ENCODE data around the gene SQSTM1.

The SQSTM1 gene

DNA sequence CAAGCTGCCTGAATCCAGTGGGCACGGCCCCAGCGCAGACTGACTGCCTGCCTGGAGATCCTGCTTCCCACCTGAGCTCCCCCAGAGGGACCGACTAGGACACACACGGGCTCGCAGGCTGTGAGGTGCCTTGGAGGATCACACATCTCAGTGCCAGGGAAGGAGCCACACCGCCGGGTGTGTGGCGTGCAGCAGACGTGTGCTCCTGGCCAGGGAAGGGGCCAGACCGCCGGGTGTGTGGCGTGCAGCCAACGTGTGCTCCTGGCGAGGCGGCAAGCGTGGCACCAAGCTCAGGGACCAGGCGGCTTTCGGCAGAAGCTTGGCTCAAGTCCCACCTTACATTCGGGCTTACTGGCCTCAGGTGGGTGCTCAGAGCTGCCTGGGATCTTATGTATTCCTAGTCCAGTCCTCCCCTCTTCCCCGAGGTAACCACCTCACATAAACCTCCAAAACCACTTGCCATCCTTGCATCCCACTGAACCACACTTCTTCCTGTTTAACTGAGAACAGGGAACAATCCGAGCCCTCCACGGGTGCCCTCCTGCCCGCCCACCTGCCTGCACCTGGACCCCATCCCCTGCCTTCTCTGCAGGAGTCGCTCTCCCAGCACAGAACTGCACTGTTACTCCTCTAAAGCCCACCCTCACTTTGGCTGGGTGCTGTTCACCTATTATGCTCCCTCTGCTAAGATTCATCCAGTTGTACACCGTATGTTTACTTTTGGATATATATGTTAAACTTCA lies 60.3 kb downstream of the SQSTM1 start:
- no peaks in the 10 kb centered on the region for H3K27me3 ChIP-seq (replicated peaks; ENCODE audit: control insufficient read depth, insufficient read depth, low read length)
- peaks cover 75% of the 10 kb centered on the region for H3K36me3 ChIP-seq (ENCODE audit: control insufficient read depth, insufficient read depth, low read length, severe bottlenecking)
- H3K4me1 ChIP-seq (ENCODE audit: control insufficient read depth, insufficient read depth, low read length): peaks cover 5% of the 10 kb centered on the region
- H3K9me3 ChIP-seq (ENCODE audit: control insufficient read depth, low read length): peaks cover 16% of the 10 kb centered on the region
- H3K9ac ChIP-seq (ENCODE audit: low read length): no peak overlapping the region
- no peak for DNase-seq (ENCODE audit: low read depth)
- H3K4me3 ChIP-seq (ENCODE audit: low read length): no peak overlapping the region

DNA sequence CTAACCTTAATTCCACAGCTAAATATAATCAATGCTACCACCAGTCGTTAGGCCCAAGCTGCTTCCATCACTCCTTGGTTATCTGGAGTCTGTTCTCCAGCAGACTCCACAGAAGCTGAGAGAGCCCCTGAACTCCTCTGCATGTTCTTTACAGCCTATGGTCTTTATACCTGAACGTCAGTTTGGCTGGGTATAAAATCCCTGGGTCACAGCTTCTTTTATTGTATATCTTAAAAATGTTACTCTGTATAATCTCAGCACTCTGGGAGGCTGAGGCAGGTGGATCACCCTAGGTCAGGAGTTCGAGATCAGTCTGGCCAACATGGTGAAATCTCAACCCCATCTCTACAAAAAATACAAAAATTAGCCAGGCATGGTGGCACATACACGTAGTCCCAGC lies 61.6 kb downstream of the SQSTM1 start:
- Histone ChIP-seq H3K36me3 (ENCODE audit: control insufficient read depth, insufficient read depth, low read length, severe bottlenecking) (peaks cover 70% of the 10 kb centered on the region), H3K4me1 (ENCODE audit: control insufficient read depth, insufficient read depth, low read length) (peaks cover 5% of the 10 kb centered on the region), H3K9ac (ENCODE audit: low read length) (no peak overlapping the region)

DNA sequence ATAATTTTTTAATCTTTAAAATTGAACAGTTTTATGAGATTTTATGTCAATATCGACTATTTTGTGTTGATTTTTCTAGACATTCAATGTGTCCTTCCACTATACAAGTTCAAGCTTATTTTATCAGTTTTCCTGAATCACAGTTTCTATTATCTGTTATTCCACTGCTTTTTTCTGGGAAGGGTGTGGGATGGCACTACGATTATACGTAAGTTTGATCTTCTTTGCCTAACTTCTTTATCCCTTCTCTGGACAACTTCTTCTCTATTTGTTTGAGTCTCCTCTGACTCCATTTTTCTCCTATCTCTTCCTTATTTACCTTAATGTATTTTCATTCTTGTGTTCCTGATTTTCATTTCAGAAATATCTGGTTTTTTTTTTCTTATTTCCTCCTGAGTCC lies 62.5 kb downstream of the SQSTM1 start:
- Histone ChIP-seq H3K9me3 (ENCODE audit: control insufficient read depth, low read length) (peaks cover 16% of the 10 kb centered on the region), H3K4me1 (ENCODE audit: control insufficient read depth, insufficient read depth, low read length) (peaks cover 5% of the 10 kb centered on the region), H3K36me3 (ENCODE audit: control insufficient read depth, insufficient read depth, low read length, severe bottlenecking) (peaks cover 70% of the 10 kb centered on the region), H3K27me3 (replicated peaks; ENCODE audit: control insufficient read depth, insufficient read depth, low read length) (no peaks in the 10 kb centered on the region), H3K4me3 (ENCODE audit: low read length) (no peak overlapping the region), H3K9ac (ENCODE audit: low read length) (no peak overlapping the region)
- no peak for DNase-seq (ENCODE audit: low read depth)

More for the DNA sequence above, 61.6 kb downstream of the SQSTM1 start:
- DNase-seq (ENCODE audit: low read depth): no peak
- Histone ChIP-seq H3K9me3 (ENCODE audit: control insufficient read depth, low read length) (peaks cover 16% of the 10 kb centered on the region), H3K4me3 (ENCODE audit: low read length) (no peak overlapping the region), H3K27me3 (replicated peaks; ENCODE audit: control insufficient read depth, insufficient read depth, low read length) (no peaks in the 10 kb centered on the region)

DNA sequence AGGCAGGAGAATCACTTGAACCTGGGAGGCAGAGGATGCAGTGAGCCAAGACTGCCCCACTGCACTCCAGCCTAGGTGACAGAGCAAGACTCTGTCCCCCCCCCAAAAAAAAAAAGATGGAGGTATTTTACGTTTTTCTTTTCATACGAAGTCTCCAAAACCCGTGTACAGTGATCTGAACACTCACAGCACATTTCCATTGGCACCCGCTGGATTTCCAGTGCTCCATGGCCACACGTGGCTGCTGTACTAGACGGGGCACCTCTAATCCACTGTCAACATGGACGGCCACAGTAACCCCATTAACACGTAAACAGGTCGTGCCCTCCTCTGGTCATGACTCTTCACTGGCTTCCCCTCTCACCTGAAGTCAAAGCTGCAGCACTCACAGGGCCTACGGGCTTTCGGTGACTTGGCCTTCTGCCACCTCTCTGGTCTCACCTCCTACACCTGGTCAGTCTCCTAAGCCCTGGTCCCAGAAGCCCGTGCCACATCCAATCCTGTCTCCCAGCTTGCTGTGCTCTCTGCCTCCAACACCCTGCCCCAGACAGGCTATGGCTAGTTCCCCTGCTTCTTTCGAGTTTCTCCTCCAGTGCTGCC lies 64.9 kb downstream of the SQSTM1 start:
- H3K4me1 ChIP-seq (ENCODE audit: control insufficient read depth, insufficient read depth, low read length): no peaks in the 10 kb centered on the region
- H3K9me3 ChIP-seq (ENCODE audit: control insufficient read depth, low read length): peaks cover 16% of the 10 kb centered on the region
- H3K4me3 ChIP-seq (ENCODE audit: low read length): no peak overlapping the region
- no peak for DNase-seq (ENCODE audit: low read depth)
- peaks cover 73% of the 10 kb centered on the region for H3K36me3 ChIP-seq (ENCODE audit: control insufficient read depth, insufficient read depth, low read length, severe bottlenecking)
- no peaks in the 10 kb centered on the region for H3K27me3 ChIP-seq (replicated peaks; ENCODE audit: control insufficient read depth, insufficient read depth, low read length)
- no peak overlapping the region for H3K9ac ChIP-seq (ENCODE audit: low read length)

DNA sequence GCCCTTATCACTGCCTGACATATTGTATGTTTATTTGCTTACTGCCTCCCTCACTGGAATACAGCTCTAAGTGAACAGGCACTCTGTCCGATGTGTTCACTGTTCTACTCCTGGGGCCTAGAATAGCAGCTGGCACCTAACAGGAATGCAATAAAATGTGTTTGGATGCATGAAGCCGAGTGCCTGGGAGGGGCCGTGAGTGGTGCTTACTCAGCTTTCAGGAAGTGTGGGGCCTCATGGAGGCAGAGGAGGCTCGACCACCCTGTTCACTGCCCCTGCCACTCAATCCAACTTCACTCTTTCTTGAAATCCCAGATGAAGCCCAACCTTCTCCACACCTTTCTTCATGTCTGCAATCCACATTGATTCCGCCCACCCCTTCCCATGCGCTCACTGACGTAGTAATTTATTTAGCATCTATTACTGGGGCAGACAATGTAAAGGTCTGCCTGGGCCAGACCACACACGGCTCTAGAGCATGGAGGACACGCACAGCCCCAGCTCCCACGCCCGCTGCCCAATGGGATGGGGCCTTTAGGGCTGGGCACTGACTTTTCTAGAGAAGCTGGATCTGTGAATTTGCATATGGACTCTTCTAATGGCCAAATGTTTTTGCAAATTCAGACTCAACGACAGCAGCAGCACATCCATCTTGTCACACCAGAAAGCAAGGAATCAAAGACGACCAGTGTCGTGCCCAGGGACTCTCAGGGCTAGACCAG lies 65.6 kb downstream of the SQSTM1 start:
- H3K4me1 ChIP-seq (ENCODE audit: control insufficient read depth, insufficient read depth, low read length): no peaks in the 10 kb centered on the region
- H3K9me3 ChIP-seq (ENCODE audit: control insufficient read depth, low read length): peaks cover 16% of the 10 kb centered on the region
- DNase-seq (ENCODE audit: low read depth): no peak
- no peak overlapping the region for H3K9ac ChIP-seq (ENCODE audit: low read length)
- H3K36me3 ChIP-seq (ENCODE audit: control insufficient read depth, insufficient read depth, low read length, severe bottlenecking): peaks cover 77% of the 10 kb centered on the region
- H3K4me3 ChIP-seq (ENCODE audit: low read length): no peak overlapping the region
- no peaks in the 10 kb centered on the region for H3K27me3 ChIP-seq (replicated peaks; ENCODE audit: control insufficient read depth, insufficient read depth, low read length)

DNA sequence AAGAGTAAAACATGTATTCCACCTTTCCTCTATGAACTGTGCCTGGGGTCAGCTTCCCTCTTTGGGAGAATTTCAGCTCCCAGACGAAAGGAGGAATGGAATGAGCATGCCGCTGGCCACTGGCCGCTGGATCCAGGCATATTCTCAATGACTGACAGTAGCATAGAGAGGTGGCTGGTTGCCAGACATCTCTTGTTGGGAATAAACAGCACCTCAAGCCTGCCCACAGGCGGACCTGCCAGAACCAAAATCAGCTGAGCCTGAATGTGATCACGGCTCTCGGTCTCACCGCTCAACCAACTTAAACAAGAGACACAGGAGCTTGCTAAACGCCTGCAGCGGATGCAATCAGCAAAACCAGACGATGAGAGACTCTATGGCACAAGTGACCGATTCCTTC lies 66.4 kb downstream of the SQSTM1 start:
- DNase-seq (ENCODE audit: low read depth): no peak
- Histone ChIP-seq H3K4me1 (ENCODE audit: control insufficient read depth, insufficient read depth, low read length) (no peaks in the 10 kb centered on the region), H3K36me3 (ENCODE audit: control insufficient read depth, insufficient read depth, low read length, severe bottlenecking) (peaks cover 83% of the 10 kb centered on the region), H3K4me3 (ENCODE audit: low read length) (no peak overlapping the region), H3K27me3 (replicated peaks; ENCODE audit: control insufficient read depth, insufficient read depth, low read length) (no peaks in the 10 kb centered on the region), H3K9ac (ENCODE audit: low read length) (no peak overlapping the region), H3K9me3 (ENCODE audit: control insufficient read depth, low read length) (peaks cover 16% of the 10 kb centered on the region)

All from adipocyte (in vitro differentiated cells).